ENCODE results near the gene TRAF6.
A peak's percentile ranks its signal among the peaks of the same experiment; 100 is the strongest.

The TRAF6 gene

GRCh38 chr11:36447947-36448346, 62.1 kb downstream of the TRAF6 start:
- DNase-seq (ENCODE audit: low read depth): no peak
- peaks cover 12% of the 10 kb centered on the region for H3K4me1 ChIP-seq (ENCODE audit: control insufficient read depth, insufficient read depth, low read length)
- H3K9me3 ChIP-seq (ENCODE audit: control insufficient read depth, low read length): no peaks in the 10 kb centered on the region
- H3K4me3 ChIP-seq (ENCODE audit: low read length): no peak overlapping the region
- no peak overlapping the region for H3K9ac ChIP-seq (ENCODE audit: low read length)
- H3K27me3 ChIP-seq (replicated peaks; ENCODE audit: control insufficient read depth, insufficient read depth, low read length): no peaks in the 10 kb centered on the region
- H3K36me3 ChIP-seq (ENCODE audit: control insufficient read depth, insufficient read depth, low read length, severe bottlenecking): no peaks in the 10 kb centered on the region

GRCh38 chr11:36447514-36447913, 62.6 kb downstream of the TRAF6 start:
- no peaks in the 10 kb centered on the region for H3K36me3 ChIP-seq (ENCODE audit: control insufficient read depth, insufficient read depth, low read length, severe bottlenecking)
- no peak overlapping the region for H3K4me3 ChIP-seq (ENCODE audit: low read length)
- no peaks in the 10 kb centered on the region for H3K27me3 ChIP-seq (replicated peaks; ENCODE audit: control insufficient read depth, insufficient read depth, low read length)
- no peaks in the 10 kb centered on the region for H3K9me3 ChIP-seq (ENCODE audit: control insufficient read depth, low read length)
- peaks cover 11% of the 10 kb centered on the region for H3K4me1 ChIP-seq (ENCODE audit: control insufficient read depth, insufficient read depth, low read length)
- no peak overlapping the region for H3K9ac ChIP-seq (ENCODE audit: low read length)
- peak; percentile 40 for DNase-seq (ENCODE audit: low read depth)

- Histone ChIP-seq H3K9ac (ENCODE audit: low read length) (no peak overlapping the region), H3K9me3 (ENCODE audit: control insufficient read depth, low read length) (no peaks in the 10 kb centered on the region), H3K27me3 (replicated peaks; ENCODE audit: control insufficient read depth, insufficient read depth, low read length) (no peaks in the 10 kb centered on the region), H3K4me3 (ENCODE audit: low read length) (no peak overlapping the region), H3K36me3 (ENCODE audit: control insufficient read depth, insufficient read depth, low read length, severe bottlenecking) (no peaks in the 10 kb centered on the region), H3K4me1 (ENCODE audit: control insufficient read depth, insufficient read depth, low read length) (peaks cover 7% of the 10 kb centered on the region)
- no peak for DNase-seq (ENCODE audit: low read depth)
Observed at GRCh38 chr11:36446135-36446534, 63.9 kb downstream of the TRAF6 start.

GRCh38 chr11:36443661-36444060, 66.4 kb downstream of the TRAF6 start:
- H3K9ac ChIP-seq (ENCODE audit: low read length): no peak overlapping the region
- no peak overlapping the region for H3K4me3 ChIP-seq (ENCODE audit: low read length)
- DNase-seq (ENCODE audit: low read depth): no peak
- peaks cover 4% of the 10 kb centered on the region for H3K4me1 ChIP-seq (ENCODE audit: control insufficient read depth, insufficient read depth, low read length)
- H3K9me3 ChIP-seq (ENCODE audit: control insufficient read depth, low read length): no peaks in the 10 kb centered on the region
- no peaks in the 10 kb centered on the region for H3K36me3 ChIP-seq (ENCODE audit: control insufficient read depth, insufficient read depth, low read length, severe bottlenecking)
- no peaks in the 10 kb centered on the region for H3K27me3 ChIP-seq (replicated peaks; ENCODE audit: control insufficient read depth, insufficient read depth, low read length)

GRCh38 chr11:36441610-36442208, 68.4 kb downstream of the TRAF6 start:
- no peak for DNase-seq (ENCODE audit: low read depth)
- H3K27me3 ChIP-seq (replicated peaks; ENCODE audit: control insufficient read depth, insufficient read depth, low read length): no peaks in the 10 kb centered on the region
- peaks cover 4% of the 10 kb centered on the region for H3K4me1 ChIP-seq (ENCODE audit: control insufficient read depth, insufficient read depth, low read length)
- no peak overlapping the region for H3K9ac ChIP-seq (ENCODE audit: low read length)
- no peaks in the 10 kb centered on the region for H3K9me3 ChIP-seq (ENCODE audit: control insufficient read depth, low read length)
- no peaks in the 10 kb centered on the region for H3K36me3 ChIP-seq (ENCODE audit: control insufficient read depth, insufficient read depth, low read length, severe bottlenecking)
- H3K4me3 ChIP-seq (ENCODE audit: low read length): no peak overlapping the region

GRCh38 chr11:36438126-36438525, 71.9 kb downstream of the TRAF6 start:
- Histone ChIP-seq H3K9ac (ENCODE audit: low read length) (no peak overlapping the region), H3K4me1 (ENCODE audit: control insufficient read depth, insufficient read depth, low read length) (peaks cover 9% of the 10 kb centered on the region), H3K27me3 (replicated peaks; ENCODE audit: control insufficient read depth, insufficient read depth, low read length) (no peaks in the 10 kb centered on the region), H3K36me3 (ENCODE audit: control insufficient read depth, insufficient read depth, low read length, severe bottlenecking) (no peaks in the 10 kb centered on the region), H3K4me3 (ENCODE audit: low read length) (no peak overlapping the region), H3K9me3 (ENCODE audit: control insufficient read depth, low read length) (no peaks in the 10 kb centered on the region)
- DNase-seq (ENCODE audit: low read depth): no peak

GRCh38 chr11:36437413-36437812, 72.7 kb downstream of the TRAF6 start:
- Histone ChIP-seq H3K4me1 (ENCODE audit: control insufficient read depth, insufficient read depth, low read length) (peaks cover 9% of the 10 kb centered on the region), H3K9ac (ENCODE audit: low read length) (no peak overlapping the region), H3K36me3 (ENCODE audit: control insufficient read depth, insufficient read depth, low read length, severe bottlenecking) (no peaks in the 10 kb centered on the region), H3K27me3 (replicated peaks; ENCODE audit: control insufficient read depth, insufficient read depth, low read length) (no peaks in the 10 kb centered on the region), H3K4me3 (ENCODE audit: low read length) (no peak overlapping the region), H3K9me3 (ENCODE audit: control insufficient read depth, low read length) (no peaks in the 10 kb centered on the region)
- no peak for DNase-seq (ENCODE audit: low read depth)

Data from adipocyte (in vitro differentiated cells).